AG08396 (cell line): Measurements from ENCODE around the gene AGPAT3.
A peak's percentile ranks its signal among the peaks of the same experiment; 100 is the strongest.

Source experiments
- DNase-seq: peaks from one replicate; pipeline ENCODE4 v3.0.0; 2012; ENCODE audit warnings: low spot score, mixed read lengths

AGPAT3 gene

GRCh38 chr21:43907751-43908150 is 42.7 kb downstream of the AGPAT3 start:
- DNase-seq, result no peak

DNA sequence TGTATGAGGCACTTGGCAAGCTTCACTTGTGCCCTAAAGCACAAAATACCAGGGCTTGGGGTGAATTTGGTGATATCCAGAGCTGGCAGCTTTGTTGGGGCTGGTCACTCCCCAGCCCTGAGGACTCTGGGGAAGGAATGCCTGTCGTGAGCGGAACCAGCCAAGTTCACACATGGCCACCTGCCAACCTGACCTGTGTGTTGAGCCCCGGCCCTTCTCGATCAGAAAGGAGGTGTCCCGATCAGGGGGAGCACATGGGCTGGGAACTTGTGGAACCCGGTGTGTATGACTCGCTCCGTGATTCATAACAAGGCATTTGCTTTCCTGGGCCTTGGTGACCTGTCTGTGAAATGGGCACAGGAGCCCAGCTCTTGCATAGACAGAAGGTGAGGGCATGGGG is 43.1 kb downstream of the AGPAT3 start:
- DNase-seq, result no peak

GRCh38 chr21:43909741-43910400 is 44.8 kb downstream of the AGPAT3 start:
- DNase-seq, result no peak

- DNase-seq, result no peak
Measured at GRCh38 chr21:43910460-43910859, 45.4 kb downstream of the AGPAT3 start.

DNA sequence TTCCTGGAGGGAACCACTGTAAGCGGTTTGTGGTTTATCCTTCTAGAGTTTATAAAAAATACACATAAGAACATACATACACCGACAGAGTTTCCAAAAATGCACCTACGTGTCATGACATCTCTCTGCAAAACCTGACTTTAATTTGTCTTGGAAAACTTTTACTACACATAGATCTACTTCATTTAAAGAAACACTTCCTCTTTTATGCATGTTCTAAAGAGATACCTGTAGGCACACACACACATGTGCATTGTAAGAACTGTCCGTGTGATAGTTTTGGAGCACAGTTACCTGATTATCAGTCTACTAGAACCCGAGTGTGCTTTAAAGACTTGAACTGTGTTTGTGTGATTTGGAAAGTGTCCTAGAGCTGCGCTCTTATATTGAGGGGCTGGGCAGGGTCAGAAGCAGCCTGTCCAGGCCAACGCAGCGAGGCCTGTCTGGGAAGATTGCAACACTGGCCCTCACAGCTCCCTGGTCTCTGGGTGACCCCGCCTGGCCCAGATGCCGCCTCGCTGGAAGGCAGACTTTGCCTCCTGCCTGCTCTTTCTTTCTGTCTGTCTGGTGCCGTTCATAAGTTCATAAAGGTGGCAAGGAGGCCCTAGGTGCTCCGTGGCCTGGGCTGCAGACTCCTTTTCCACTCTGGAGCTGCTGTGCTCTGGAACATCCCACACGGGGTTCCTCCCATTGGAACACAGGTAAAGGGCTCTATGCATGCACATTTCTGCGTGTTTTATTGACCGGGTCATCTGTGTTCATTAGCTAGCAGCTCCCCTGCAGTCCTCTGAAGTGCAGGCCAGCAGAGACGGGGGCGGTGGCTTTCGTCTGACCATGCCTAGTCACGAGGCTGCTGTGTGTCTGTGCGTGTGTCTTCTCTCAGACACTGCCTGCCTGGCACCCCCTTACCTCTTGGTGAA is 46.3 kb downstream of the AGPAT3 start:
- DNase-seq, result no peak

DNA sequence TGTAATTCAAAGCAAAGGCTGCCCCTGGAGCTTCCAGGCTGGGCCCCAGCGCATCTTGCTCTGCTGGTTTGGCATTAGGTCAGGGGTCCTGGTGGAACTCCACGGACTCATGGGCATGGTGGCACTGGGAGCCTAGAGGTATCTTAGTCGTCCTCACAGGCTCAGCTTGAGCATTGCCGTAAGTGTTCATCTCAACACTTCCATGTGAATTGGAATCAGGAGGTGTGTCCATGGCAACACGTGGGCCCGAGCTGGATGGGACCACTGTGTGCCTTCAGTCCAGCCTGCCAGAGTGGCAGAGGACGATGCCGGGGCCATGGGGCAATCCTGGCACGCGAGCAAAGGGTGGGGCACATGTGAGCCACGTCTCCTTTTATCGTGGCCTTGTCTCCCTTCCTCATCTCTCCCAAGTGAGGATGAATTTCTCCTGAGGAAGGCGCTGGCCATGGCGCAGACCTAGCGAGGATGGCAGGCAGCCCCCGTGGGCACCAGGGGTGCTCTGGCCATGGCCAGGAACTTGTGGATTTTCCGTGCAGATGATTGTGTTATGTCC is 47.0 kb downstream of the AGPAT3 start:
- DNase-seq, result no peak

- no peak for DNase-seq
Measured at GRCh38 chr21:43912500-43912899, 47.5 kb downstream of the AGPAT3 start.

DNA sequence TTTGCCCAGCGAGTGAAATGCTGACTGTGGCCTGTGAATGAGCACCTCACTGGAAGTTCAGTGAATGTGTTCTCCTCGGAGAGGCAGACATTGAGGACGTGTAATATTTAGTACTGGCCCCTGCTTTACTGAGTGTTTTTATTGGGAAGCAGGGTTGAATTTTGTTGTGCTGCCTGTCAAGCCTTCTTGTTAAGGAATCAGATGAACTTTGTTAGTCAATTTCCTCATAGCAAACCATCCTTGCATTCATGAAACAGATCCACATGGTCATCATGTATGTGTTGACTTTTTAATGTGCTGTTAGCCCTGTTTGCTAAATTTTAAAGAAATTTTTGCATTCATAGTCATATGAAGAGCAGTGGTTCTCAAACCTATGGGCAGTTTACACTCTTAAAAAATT is 47.9 kb downstream of the AGPAT3 start:
- no peak for DNase-seq

- no peak for DNase-seq
Measured at GRCh38 chr21:43913928-43914327, 48.9 kb downstream of the AGPAT3 start.

GRCh38 chr21:43916076-43916475 is 51.1 kb downstream of the AGPAT3 start:
- no peak for DNase-seq

- DNase-seq, result peak; percentile 63
Measured at GRCh38 chr21:43916691-43917514, 51.9 kb downstream of the AGPAT3 start.

- DNase-seq, result no peak
Measured at GRCh38 chr21:43917515-43918384, 52.7 kb downstream of the AGPAT3 start.

GRCh38 chr21:43918385-43918947 is 53.4 kb downstream of the AGPAT3 start:
- DNase-seq, result no peak

DNA sequence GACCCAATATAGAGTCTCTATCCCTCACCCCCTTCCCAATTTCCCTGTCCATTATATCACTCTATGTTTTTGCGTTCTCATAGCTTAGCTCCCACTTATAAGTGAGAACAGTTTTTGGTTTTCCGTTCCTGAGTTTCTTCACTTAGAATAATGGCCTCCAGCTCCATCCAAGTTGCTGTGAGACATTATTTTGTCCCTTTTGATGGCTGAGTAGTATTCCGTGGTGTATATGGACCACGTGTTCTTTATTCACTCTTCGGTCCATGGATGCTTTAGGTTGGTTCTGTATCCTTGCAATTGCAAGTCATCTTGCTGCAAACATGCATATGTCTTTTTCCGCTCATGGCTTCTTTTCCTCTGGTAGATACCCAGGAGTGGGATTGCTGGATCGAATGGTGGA is 54.3 kb downstream of the AGPAT3 start:
- DNase-seq, result no peak

DNA sequence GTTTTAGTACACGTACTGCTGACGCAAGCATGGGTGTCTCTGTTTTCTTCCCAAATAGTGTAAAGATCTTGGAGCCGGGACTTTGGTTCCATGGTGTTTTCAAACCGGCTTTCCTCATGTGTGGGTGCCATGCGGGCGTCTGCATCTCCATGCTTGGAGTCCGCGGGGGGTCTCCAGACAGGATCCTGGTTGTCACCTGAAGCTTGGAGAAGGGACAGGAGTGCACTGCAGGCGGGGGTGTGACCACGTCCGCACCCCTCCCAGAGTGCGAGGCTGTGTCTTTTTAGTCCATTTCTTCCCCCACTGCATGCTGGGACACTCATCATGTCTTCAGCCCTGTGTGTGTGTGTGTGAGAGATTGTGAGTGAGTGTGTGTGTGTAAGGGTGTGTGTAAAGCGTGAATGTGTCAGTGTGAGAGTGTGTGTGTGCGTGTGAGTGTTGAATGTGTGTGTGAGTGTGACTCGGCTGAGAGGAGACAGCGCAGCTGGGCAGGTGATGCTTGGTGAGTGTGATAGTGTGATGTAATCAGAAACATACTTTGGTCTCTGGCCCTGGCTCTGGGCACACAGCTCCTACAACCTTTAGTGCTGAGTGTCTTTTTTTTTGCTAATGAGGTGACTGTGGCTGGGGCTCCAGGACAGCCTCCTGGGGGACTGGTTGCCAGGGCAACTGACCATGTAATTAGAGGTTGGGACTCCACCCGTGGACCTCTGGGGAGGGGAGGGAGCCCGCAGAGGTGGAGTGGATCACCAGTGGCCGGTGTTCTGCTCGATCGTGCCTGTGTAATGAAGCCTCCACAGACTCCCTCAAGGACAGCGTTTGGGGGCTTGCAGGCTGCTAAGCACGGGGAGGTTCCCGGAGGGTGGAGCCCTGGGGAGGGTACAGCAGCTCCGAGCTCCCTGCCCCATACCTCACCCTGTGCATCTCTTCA is 55.1 kb downstream of the AGPAT3 start:
- DNase-seq, result no peak

GRCh38 chr21:43921571-43921978 is 56.6 kb downstream of the AGPAT3 start:
- DNase-seq, result no peak

DNA sequence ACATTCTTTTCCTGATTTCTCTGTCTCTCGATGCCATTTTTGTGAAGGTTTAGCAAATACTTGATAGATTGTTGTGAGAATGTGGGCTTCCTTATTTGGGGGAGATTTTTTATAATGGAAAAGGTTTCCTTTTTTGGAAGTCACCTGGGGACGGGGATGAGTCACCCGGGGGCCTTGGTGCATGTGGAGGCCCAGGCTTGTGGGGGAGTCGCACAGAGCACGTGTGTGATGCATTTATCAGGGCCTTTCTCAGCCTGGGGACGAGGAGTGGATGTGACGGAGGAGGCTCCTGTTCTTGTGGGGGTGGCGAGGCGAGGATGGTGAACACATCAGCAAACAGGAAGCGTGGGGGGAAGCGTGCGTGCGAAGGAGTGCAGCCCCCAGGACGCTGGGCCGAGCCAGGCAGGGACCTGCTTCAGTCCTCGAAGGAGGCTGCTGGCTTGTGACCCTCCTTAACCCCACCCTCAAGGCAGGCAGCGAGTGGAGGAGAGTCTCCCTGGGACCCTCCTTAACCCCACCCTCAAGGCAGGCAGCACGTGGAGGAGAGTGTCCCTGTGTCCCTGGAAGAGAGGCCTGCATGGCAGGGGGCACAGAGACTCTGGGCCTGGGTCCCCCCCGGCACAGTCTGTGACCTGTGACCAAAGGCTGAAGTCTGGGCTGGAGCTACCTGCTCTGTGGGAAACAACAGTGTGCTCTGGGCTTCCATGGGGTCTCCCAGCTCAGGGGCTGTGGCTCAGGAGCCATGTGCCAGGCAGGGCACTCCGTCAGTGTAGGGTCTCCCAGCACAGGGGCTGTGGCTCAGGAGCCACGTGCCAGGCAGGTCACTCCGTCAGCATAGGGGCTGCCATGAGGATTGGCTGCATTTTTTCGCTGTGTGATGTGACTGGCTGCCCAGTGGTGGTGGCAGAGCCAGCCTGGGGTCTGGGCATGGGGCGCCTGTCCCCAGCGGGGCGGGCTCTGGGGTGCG is 57.2 kb downstream of the AGPAT3 start:
- no peak for DNase-seq

- DNase-seq, result no peak
Measured at GRCh38 chr21:43922949-43923348, 57.9 kb downstream of the AGPAT3 start.

GRCh38 chr21:43923391-43923790 is 58.4 kb downstream of the AGPAT3 start:
- DNase-seq, result peak; percentile 67
